Immature natural killer cell (primary cell): Measurements from ENCODE around the gene ANP32E. TPM values are rescaled to one million over a fixed set of nuclear protein-coding genes. Genes with fewer than 3 reads are reported as not detected.
"Not testable (repeated sequence)": the region's sequence is repeated elsewhere in the genome, so short reads cannot be mapped to it uniquely, and the experiment has no call there.

Experiments used
- DNase-seq, 3 donors: peaks; one replicate each; pipeline ENCODE4 v3.0.0; 2022; ENCODE audit warnings: mixed read lengths in 1 of 3
- H3K27ac Mint-ChIP-seq, 6 donors: one replicate each; pipeline ENCODE4 v1.8.0; 2020; ENCODE audit warnings: mixed read lengths in 6 of 6, mild to moderate bottlenecking in 5 of 6, inconsistent platforms in 4 of 6, moderate library complexity in 3 of 6
- H3K27me3 Mint-ChIP-seq, 3 donors: one replicate each; pipeline ENCODE4 v1.8.0; 2020 to 2021; ENCODE audit warnings: low read depth in 3 of 3, mild to moderate bottlenecking in 3 of 3, mixed read lengths in 3 of 3, moderate library complexity in 3 of 3, inconsistent platforms in 1 of 3
- H3K36me3 Mint-ChIP-seq, 3 donors: one replicate each; pipeline ENCODE4 v1.8.0; 2020; ENCODE audit warnings: mixed read lengths in 3 of 3, inconsistent platforms in 2 of 3, mild to moderate bottlenecking in 2 of 3
- H3K4me1 Mint-ChIP-seq, 2 donors: one replicate each; pipeline ENCODE4 v1.8.0; 2020; ENCODE audit warnings: inconsistent platforms in 2 of 2, mild to moderate bottlenecking in 2 of 2, mixed read lengths in 2 of 2, moderate library complexity in 1 of 2
- H3K4me3 Mint-ChIP-seq, 5 donors: one replicate each; pipeline ENCODE4 v1.8.0; 2020; ENCODE audit warnings: mild to moderate bottlenecking in 5 of 5, mixed read lengths in 5 of 5, inconsistent platforms in 3 of 5, moderate library complexity in 3 of 5
- H3K9me3 Mint-ChIP-seq, 6 donors: one replicate each; pipeline ENCODE4 v1.8.0; 2020; ENCODE audit warnings: mild to moderate bottlenecking in 6 of 6, mixed read lengths in 6 of 6, inconsistent platforms in 4 of 6, moderate library complexity in 3 of 6
- polyA plus RNA-seq, 3 donors: library from polyadenylated mRNA; unstranded; fragments of 300-500 nt; fragmentation: Illumina TruSeq; gene quantifications; one replicate each; pipeline ENCODE4 v1.2.3, GENCODE V29; 2021

The ANP32E gene
- polyA plus RNA-seq, 3 donors from 2014 or later = 48.5 to 56.0 (median 54.6) TPM

DNA sequence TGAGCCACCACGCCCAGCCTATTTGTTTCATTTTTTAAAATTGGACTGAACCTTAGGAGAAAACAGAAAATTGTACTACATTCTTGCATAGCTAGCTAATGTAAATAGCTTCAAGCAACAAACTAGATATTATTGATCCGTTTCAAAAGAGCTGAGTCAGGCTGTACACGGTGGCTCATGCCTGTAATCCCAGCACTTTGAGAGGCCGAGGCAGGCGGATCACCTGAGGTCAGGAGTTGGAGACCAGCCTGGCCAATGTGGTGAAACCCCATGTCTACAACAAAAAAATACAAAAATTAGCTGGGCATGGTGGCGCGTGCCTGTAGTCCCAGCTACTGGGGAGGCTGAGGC lies 49.5 kb downstream of the ANP32E start:
- peak in 1 of 3 donors; percentile 14 for DNase-seq
- not testable (repeated sequence) for H3K36me3 Mint-ChIP-seq, H3K9me3 Mint-ChIP-seq
- Mint-ChIP-seq H3K27me3 (peaks cover 6 to 12% (median 7%) of the 10 kb centered on the region in 3 donors), H3K4me1 (peaks cover 17 to 20% of the 10 kb centered on the region in 2 donors), H3K4me3 (peak overlapping the region in 4 of 5 donors; percentile 25 to 78 (median 55)), H3K27ac (peak overlapping the region; percentile 40 to 93 (median 88))

DNA sequence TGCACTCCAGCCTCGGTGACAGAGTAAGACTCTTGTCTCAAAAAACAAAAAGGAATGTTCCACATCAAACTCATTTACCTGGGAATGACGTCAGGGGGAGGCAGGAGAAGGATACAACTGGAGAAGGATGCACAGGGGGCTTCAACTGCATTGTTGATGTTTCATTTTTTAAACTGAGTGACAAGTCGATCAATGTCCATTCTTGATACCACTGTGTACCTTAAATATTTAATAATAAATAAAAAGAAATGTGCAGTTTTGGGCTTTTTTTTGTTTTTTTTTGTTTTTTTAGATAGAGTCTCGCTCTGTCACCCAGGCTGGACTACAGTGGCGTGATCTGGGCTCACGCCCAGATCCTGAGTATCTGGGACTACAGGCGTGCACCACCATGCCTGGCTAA lies 50.4 kb downstream of the ANP32E start:
- peaks cover 17 to 20% of the 10 kb centered on the region in 2 donors for H3K4me1 Mint-ChIP-seq

DNA sequence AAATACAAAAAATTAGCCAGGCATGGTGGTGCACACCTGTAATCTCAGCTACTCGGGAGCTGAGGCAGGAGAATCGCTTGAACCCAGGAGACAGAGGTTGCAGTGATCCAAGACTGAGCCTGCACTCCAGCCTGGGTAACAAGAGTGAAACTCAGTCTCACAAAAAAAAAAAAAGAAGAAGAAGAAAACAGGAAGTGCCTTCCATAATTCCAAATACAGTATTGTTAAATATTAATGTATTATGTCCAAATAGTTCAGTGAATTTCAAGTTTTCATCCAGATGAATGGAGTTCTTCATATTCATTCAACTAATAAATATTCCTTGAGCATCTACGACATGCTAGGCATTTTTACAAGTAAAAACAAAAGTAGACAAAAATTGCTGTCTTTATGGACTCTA lies 52.9 kb downstream of the ANP32E start:
- no peaks in the 10 kb centered on the region for H3K9me3 Mint-ChIP-seq
- H3K36me3 Mint-ChIP-seq = no peaks in the 10 kb centered on the region
- peaks cover 17 to 20% of the 10 kb centered on the region in 2 donors for H3K4me1 Mint-ChIP-seq
- no peak for DNase-seq
- peaks cover 7 to 12% (median 9%) of the 10 kb centered on the region in 3 donors for H3K27me3 Mint-ChIP-seq
- no peak overlapping the region for H3K4me3 Mint-ChIP-seq
- no peak overlapping the region for H3K27ac Mint-ChIP-seq

More for the DNA sequence above, 50.4 kb downstream of the ANP32E start:
- Mint-ChIP-seq H3K36me3 (no peaks in the 10 kb centered on the region), H3K27ac (peak overlapping the region in 4 of 6 donors; percentile 80 to 88 (median 86)), H3K27me3 (peaks cover 6 to 12% (median 7%) of the 10 kb centered on the region in 3 donors), H3K4me3 (no peak overlapping the region), H3K9me3 (no peaks in the 10 kb centered on the region)
- no peak for DNase-seq

DNA sequence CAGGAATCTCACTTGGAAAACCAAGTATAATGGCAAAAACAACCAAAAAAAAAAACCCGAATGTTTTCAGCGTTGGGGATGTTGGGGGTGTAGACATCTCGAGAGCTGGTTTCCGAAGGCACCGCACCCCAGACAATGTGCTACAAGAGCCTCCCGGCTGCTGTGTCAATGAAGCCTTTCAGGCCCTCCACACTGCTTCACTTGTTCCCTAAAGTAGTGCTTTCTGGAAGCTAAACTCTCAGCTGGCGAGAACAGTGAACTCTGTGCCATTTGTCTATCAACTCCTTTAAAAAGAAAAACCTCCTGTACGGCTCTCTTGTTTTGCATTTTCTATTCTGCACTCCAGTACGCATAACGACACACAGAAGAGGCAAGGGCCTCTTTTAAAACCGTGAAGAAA lies 53.7 kb downstream of the ANP32E start:
- no peaks in the 10 kb centered on the region for H3K9me3 Mint-ChIP-seq
- no peak overlapping the region for H3K27ac Mint-ChIP-seq
- no peak for DNase-seq
- H3K36me3 Mint-ChIP-seq = no peaks in the 10 kb centered on the region
- H3K4me1 Mint-ChIP-seq = peaks cover 11 to 14% of the 10 kb centered on the region in 2 donors
- H3K27me3 Mint-ChIP-seq = peaks cover 6 to 12% (median 9%) of the 10 kb centered on the region in 3 donors
- no peak overlapping the region for H3K4me3 Mint-ChIP-seq

DNA sequence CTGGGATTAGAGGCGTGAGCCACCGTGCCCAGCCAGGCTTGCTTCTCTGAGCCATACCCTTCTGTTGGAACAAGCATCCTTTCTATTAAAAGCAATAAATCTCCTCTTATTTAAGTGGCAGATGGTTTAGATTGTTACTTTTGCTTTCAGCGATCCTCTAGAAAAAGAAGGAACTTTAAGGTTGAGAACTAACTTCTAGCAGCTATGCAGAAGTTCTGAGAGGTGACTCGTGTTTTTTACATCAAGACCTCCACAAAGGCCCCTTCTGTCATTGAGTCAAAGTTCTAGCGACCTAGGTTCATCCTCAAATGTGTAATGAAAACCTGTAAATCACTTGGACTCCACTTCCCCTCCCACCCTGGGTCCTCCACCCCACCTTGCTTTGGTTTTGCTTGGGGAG lies 55.4 kb downstream of the ANP32E start:
- no peak for DNase-seq
- Mint-ChIP-seq H3K27me3 (peaks cover 1 to 2% (median 2%) of the 10 kb centered on the region in 3 donors), H3K36me3 (no peaks in the 10 kb centered on the region), H3K4me1 (no peaks in the 10 kb centered on the region), H3K4me3 (no peak overlapping the region), H3K27ac (no peak overlapping the region), H3K9me3 (no peaks in the 10 kb centered on the region)

DNA sequence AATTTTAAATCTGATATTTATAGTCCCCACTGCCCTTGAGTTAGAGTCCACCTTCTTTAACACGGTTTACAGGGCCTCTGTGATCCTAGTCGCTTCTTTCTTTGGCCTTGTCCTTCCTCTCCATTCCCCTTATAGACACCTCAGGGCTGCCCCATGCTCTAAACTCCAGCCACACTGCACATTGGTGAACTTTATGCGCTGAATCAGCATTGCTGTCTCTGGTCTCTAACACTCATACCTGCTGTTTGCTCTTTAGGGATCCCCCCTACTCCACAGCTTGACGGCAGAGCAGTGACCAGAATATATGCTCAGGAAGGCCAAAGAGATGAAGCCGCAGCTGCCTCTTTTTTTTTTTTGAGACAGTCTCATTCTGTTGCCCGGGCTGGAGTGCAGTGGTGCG lies 56.0 kb downstream of the ANP32E start:
- no peaks in the 10 kb centered on the region for H3K36me3 Mint-ChIP-seq
- H3K4me1 Mint-ChIP-seq = no peaks in the 10 kb centered on the region
- H3K9me3 Mint-ChIP-seq = no peaks in the 10 kb centered on the region
- no peak for DNase-seq
- peaks cover 0 to 2% (median 1%) of the 10 kb centered on the region in 3 donors for H3K27me3 Mint-ChIP-seq
- H3K27ac Mint-ChIP-seq = peak overlapping the region in 1 of 6 donors; percentile 41
- no peak overlapping the region for H3K4me3 Mint-ChIP-seq

DNA sequence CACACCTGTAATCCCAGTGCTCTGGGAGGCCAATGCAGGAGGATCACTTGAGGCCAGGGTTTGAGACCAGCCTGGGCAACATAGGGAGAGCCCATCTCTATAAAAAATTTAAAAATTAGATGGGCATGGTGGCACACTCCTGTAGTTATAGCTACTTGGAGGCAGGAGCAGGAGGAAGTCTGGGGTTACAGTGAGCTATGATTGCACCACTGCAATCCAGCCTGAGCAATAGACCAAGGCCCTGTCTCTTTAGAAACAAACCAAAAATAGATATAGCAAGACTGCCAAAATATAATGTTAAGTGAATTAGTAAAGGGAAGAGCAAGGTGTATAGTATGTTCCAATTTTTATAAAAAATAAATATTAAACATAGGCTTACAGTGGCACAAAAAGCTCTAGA lies 57.4 kb downstream of the ANP32E start:
- Mint-ChIP-seq H3K4me1 (no peaks in the 10 kb centered on the region), H3K27me3 (peaks cover 0 to 2% (median 1%) of the 10 kb centered on the region in 3 donors), H3K9me3 (no peaks in the 10 kb centered on the region), H3K27ac (no peak overlapping the region), H3K4me3 (no peak overlapping the region), H3K36me3 (no peaks in the 10 kb centered on the region)
- DNase-seq = no peak

DNA sequence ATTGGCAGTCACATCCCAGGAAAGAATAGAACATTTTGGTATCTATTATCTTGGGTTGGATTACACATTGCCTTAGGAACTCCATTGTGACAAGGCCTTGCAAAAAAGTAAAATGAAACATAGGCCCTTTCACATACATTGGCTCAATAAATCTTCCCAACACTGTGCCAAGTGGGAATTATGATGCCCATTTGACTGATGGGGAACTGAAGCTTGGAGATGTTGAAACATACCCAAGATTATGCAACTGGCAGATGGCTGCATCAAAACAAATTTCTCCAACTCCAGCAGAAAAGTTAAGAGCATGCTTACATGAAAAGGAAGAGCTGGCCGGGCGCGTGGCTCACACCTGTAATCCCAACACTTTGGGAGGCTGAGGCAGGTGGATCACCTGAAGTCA lies 59.3 kb downstream of the ANP32E start:
- Mint-ChIP-seq H3K27ac (peak overlapping the region in 1 of 6 donors; percentile 41), H3K4me3 (no peak overlapping the region), H3K4me1 (no peaks in the 10 kb centered on the region), H3K9me3 (no peaks in the 10 kb centered on the region), H3K27me3 (peaks cover 0 to 2% (median 1%) of the 10 kb centered on the region in 3 donors), H3K36me3 (no peaks in the 10 kb centered on the region)
- no peak for DNase-seq

DNA sequence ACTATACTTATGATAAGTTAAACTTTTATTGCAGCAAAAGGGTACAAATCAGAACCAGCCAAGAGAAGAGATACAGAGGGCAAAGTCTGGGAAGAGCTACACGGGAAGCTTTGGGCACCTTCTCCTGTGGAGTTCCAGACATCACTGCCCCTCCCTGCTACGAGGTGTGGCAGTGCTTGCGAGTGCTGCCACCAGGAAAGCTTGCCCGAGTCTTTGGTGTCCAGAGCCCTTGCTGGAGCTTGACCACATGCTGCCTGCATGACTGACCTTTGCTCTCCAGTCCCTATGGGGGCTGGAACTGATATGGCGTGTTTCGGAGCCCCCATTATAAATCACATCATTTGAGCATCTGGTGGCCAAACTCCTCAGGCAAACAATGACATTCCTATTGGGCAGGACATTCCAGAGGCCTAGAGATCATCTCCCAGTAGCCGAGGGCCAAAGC lies 62.7 kb downstream of the ANP32E start:
- no peak overlapping the region for H3K4me3 Mint-ChIP-seq
- no peaks in the 10 kb centered on the region for H3K9me3 Mint-ChIP-seq
- H3K4me1 Mint-ChIP-seq = no peaks in the 10 kb centered on the region
- H3K27ac Mint-ChIP-seq = no peak overlapping the region
- H3K36me3 Mint-ChIP-seq = no peaks in the 10 kb centered on the region
- H3K27me3 Mint-ChIP-seq = peaks cover 0 to 5% (median 3%) of the 10 kb centered on the region in 3 donors
- DNase-seq = no peak

DNA sequence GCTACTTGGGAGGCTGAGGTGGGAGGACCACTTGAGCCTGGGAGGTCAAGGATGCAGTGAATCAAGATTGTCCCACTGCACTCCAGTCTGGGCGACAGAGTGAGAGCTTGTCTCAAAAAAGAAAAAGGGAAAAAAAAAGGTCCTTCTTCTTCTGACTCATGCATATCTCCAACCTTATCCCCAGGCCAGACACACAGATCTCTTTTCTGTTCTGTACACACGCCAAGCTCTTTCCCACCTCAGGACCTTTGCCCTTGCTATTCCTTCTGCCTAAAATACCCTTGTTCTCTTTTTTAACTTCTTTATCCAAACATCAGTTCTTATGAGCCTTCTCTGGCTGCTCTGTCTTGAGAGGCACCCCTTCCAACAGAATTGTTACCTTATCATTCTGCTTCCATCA lies 64.1 kb downstream of the ANP32E start:
- Mint-ChIP-seq H3K27me3 (peaks cover 0 to 5% (median 3%) of the 10 kb centered on the region in 3 donors), H3K27ac (no peak overlapping the region), H3K36me3 (no peaks in the 10 kb centered on the region), H3K4me3 (no peak overlapping the region), H3K9me3 (no peaks in the 10 kb centered on the region), H3K4me1 (no peaks in the 10 kb centered on the region)
- DNase-seq = no peak

DNA sequence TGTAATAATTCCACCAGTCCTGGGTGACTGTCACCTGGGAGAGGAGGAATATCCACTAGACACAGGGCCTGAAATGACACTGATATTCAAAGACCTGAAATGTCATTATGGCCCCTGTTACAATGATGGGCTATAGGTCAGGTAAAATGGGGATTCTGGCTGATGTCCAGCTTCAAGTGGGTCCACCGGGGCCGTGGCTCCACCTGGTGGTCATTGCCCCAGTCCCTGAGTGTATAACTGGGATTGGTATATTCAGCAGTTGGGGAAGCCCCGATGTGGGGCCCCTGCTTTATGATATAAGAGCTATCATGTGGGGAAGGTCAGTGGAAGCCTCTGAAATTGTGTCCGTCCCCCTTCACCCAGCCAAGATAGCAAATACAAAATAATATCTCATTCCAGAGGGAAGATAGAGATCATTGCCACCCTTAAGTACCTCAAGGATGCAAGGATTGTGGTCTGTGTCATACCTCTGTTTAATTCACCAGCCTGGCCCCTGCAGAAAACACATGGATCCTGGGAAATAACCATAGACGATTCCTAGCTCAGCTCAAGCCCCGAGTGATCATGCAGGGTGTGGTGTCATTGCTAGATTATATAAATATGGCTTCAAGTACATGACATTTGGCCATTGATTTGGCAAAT lies 66.8 kb downstream of the ANP32E start:
- Mint-ChIP-seq H3K27me3 (peaks cover 2 to 5% (median 3%) of the 10 kb centered on the region in 3 donors), H3K4me3 (no peak overlapping the region), H3K27ac (no peak overlapping the region), H3K9me3 (no peaks in the 10 kb centered on the region), H3K4me1 (no peaks in the 10 kb centered on the region), H3K36me3 (no peaks in the 10 kb centered on the region)
- peak; percentile 51 to 59 (median 56) for DNase-seq

Other genes with a start within 250 kb of the ANP32E start
- 1 to 10 TPM in 1 of 3 donors, under 1 TPM in 2; 0.24 to 4.3 (median 0.54) TPM for gene OTUD7B, start 225.4 kb downstream of the ANP32E start, polyA plus RNA-seq
- gene VPS45, start 168.3 kb downstream of the ANP32E start, polyA plus RNA-seq = 10 to 100 TPM; 30.5 to 39.9 (median 35.1) TPM
- gene PLEKHO1, start 86.2 kb downstream of the ANP32E start, polyA plus RNA-seq = 10 to 100 TPM; 20.6 to 32.5 (median 22.2) TPM
- gene CA14, start 21.7 kb upstream of the ANP32E start, polyA plus RNA-seq = under 1 TPM in 2 of 3 donors, not detected in 1; 0.27 to 0.70 TPM
- gene APH1A, start 32.9 kb upstream of the ANP32E start, polyA plus RNA-seq = 10 to 100 TPM; 64.6 to 99.1 (median 82.1) TPM
- 1 to 10 TPM; 1.9 to 6.9 (median 2.0) TPM for gene C1orf54, start 36.7 kb upstream of the ANP32E start, polyA plus RNA-seq
- gene CIART, start 46.4 kb upstream of the ANP32E start, polyA plus RNA-seq = not detected
- gene MRPS21, start 57.7 kb upstream of the ANP32E start, polyA plus RNA-seq = 10 to 100 TPM; 51.7 to 58.6 (median 53.4) TPM
- 10 to 100 TPM in 1 of 3 donors, 1 to 10 TPM in 2; 5.1 to 24.5 (median 9.3) TPM for gene PRPF3, start 85.4 kb upstream of the ANP32E start, polyA plus RNA-seq
- 10 to 100 TPM in 2 of 3 donors, 1 to 10 TPM in 1; 9.1 to 31.0 (median 13.2) TPM for gene RPRD2, start 128.0 kb upstream of the ANP32E start, polyA plus RNA-seq